ENCODE measurements around the gene CENATAC.

DNA sequence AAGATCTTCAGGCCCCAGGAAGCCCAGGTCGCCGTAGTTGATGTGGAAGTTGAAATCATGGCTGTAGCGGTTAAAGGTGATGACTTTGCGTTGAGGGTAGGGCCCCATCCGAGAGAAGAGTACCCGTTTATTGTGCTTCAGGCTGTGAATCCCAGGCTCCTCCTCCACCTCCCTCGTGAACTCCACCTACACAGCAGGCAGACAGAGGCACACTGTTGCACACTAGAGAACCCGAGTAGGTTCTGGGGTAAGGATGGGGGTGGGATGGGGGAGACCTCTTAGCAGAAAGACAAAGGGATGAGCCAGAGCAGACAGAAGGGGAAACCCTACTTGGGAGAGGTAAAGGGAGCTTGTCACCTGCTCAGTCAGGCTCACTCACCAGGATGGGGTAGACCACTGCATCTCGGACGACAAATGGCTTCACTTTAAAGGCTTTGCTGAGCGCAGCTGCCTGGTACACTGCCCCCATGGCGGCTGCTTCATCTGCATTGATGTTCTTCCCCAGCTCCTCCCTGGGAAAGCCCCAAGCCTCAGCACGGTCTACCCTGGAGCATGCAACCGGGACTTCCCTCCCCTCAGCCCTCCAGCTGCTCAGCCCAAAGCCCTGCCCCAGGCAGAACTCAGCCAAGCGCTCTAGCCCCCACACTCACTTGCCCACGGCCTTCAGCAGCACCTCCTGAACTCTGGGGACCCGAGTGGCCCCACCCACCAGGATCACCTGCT is 53.7 kb downstream of the CENATAC start:
- TF ChIP-seq, protein P1, sequence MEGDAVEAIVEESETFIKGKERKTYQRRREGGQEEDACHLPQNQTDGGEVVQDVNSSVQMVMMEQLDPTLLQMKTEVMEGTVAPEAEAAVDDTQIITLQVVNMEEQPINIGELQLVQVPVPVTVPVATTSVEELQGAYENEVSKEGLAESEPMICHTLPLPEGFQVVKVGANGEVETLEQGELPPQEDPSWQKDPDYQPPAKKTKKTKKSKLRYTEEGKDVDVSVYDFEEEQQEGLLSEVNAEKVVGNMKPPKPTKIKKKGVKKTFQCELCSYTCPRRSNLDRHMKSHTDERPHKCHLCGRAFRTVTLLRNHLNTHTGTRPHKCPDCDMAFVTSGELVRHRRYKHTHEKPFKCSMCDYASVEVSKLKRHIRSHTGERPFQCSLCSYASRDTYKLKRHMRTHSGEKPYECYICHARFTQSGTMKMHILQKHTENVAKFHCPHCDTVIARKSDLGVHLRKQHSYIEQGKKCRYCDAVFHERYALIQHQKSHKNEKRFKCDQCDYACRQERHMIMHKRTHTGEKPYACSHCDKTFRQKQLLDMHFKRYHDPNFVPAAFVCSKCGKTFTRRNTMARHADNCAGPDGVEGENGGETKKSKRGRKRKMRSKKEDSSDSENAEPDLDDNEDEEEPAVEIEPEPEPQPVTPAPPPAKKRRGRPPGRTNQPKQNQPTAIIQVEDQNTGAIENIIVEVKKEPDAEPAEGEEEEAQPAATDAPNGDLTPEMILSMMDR (IDR thresholded peaks at IDR 0.05; ENCODE audit: low read depth, low read length, poor library complexity, severe bottlenecking): no peak
- TF ChIP-seq EZH2phosphoT487 (IDR thresholded peaks at IDR 0.05; ENCODE audit: borderline replicate concordance, low read length): no peak

Data from DOHH2 (cell line).